Dermis microvascular lymphatic vessel endothelial cell (primary cell): Measurements from ENCODE around the gene AAK1. TPM values are rescaled to one million over a fixed set of nuclear protein-coding genes. Genes with fewer than 3 reads are reported as not detected.
"Not testable (repeated sequence)": the region's sequence is repeated elsewhere in the genome, so short reads cannot be mapped to it uniquely, and the experiment has no call there.

ENCODE experiments used
- DNase-seq, 2 donors: peaks; one replicate each; pipeline versions ENCODE4 v3.0.0 to v3.0.0-alpha.2; 2010; ENCODE audit warnings: low read depth in 2 of 2
- total RNA-seq: library from RNA; depleted of rRNA; stranded (reverse); fragments of >200 nt; gene quantifications from 2 replicates; pipeline ENCODE4 v1.2.1, GENCODE V29; 2014

The AAK1 gene
- total RNA-seq, 1 donor from 2014 or later, result 16.6 TPM

DNA sequence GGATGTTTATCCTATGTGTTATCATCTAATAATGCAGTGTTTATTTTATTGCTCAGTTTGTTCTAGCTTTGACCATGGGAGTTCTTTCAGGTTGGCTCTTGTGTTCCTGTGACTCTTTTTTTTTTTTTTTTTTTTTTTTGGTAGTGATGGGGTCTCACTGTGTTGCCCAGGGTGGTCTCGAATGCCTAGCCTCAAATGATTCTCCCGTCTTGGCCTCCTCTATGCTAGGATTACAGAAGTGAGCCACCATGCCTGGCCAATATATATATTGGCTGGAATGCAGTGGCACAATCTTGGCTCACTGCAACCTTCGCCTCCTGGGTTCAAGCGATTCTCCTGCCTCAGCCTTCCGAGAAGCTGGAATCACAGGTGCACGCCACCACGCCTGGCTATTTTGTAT, 187.4 kb downstream of the AAK1 start:
- no peak for DNase-seq

DNA sequence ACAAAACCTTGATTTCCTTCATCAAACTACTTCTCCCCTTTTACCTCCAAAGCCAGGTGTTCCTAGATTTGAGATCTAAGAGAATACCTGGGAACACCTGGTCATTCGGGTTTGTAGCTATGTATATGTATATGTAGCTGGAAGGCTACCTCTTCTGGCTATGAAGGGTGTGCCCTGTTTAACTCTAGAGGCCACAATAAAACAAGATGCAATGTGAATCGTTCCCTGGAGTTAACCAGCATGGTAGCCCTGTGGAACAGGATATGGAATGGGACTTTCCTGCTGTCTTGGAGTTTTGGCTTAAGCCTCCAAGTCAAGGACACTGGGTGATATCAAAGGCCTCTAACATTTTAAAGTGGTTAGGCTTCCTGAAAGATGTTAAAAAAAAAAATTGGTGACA, 188.6 kb downstream of the AAK1 start:
- DNase-seq, result no peak

DNA sequence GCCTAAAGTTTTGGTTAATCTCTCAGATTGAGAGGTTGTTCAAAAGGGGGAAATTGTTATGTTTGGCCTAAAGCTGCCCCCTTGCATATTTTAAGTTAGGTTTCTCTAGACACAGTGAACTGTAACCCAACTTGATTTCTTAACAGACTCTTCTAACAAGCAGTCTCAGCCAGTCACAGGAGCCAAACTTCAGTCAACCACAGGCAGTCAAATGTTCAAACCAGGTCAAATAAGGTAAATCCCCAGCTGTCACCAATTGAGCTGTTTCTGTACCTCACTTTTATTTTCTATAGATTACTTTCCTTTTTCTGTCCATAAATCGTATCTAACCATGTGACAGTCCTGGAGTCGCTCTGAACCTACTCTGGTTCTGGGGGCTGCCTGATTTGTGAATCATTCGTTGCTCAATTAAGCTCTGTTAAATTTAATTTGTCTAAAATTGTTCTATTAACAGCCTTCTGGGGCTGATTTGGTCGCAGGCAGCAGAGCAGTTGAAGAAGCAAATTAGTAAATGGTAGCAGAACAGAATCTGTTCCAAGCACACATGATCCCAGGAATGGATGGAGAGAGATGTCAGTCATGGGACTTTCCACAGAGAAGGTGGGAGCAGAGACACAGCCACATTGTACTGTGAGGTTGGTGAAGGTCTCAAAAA, 189.9 kb downstream of the AAK1 start:
- DNase-seq, result no peak

DNA sequence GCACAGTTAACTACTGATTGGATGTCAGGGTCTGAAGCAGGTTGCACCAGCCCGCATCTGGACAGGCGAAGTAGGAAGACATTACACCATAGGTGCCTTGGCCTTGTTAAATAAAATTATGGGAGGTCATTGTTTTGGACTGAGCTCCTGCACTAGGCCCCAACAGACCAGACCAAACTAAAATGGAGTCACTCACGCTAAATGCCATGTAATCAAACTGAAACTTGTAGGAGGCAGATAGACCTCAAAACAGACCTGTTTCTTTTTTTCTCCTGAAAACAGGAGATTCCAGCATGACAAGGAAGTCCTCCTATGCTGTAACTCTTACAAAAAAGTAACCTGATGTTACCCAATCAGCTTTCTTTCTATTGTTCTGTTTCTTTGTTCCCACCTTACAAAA, 190.9 kb downstream of the AAK1 start:
- DNase-seq, result no peak

DNA sequence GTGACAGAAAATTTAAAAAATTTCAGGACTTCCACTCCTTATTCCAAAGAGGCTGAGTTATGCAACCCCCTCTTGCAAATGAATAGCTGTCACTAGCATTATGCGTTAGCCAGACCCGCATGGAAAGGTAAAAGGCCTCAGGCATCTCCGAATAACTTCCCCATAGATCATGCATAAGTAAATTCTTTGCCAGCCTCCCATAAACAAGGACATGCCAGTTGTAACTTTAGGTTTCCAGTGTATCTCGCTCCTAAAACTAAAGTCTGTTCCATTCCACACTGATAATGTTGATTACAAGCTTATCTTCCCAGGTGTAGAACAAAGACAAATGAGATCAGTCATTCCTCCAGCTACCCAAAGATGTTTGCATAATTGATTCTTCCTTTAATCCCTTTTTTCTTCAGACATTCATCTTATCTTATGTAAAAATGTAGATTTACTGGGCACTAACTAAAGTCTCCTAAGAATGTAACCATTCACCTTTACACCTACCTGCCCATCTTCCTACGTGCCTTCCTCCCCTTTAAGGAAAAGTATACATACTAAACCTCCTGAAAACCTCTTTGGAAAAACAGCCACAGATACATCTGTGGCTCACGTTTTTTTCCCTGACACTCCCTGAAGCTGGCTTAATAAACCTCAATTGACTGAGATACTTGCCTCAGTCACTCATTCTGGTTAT, 192.7 kb downstream of the AAK1 start:
- DNase-seq, result no peak

DNA sequence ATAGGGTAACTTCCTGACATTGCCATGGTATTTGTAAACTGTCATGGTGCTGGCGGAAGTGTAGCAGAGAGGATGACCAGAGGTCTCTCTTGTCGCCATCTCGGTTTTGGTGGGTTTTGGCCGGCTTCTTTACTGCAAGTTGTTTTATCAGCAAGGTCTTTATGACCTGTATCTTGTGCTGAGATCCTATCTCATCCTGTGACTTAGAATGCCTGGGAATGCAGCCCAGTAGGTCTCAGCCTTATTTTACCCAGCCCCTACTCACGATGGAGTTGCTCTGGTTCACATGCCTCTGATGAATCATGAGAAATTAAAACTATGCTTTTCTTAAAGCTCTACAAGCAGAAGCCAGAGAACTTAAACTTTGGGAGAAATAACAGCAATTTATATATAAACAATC, 193.6 kb downstream of the AAK1 start:
- no peak for DNase-seq

DNA sequence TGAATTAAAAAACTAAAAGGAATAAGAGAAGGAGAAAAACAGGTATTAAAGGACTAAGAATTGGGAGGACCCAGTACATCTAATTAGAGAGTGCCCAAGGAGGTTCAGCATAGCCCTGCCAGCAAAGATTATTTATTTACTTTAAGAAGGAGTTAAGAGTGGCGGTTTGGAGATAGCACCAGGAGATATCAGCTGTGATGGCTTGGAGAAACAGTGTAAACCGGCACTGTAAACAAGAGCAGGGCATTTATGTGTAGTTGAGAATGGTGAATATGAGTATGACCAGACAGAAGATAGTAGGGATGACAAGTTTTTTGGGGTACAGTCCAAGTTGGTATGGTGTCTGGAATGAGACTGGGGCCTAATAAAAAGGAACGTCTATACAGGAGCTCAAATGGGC, 199.9 kb downstream of the AAK1 start:
- DNase-seq, result not testable (repeated sequence)

DNA sequence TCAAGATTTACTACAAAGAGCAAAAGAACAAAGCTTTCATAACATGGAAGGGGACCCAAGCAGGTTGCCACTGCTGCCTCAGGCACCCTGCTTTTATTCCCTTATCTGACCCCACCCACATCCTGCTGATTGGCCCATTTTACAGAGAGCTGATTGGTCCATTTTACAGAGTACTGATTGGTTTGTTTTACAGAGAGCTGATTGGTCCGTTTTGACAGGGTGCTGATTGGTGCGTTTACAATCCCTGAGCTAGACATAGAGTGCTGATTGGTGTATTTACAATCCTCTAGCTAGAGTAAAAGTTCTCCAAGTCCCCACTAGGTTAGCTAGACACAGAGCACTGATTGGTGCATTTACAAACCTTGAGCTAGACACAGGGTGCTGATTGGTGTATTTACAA, 204.0 kb downstream of the AAK1 start:
- not testable (repeated sequence) for DNase-seq

DNA sequence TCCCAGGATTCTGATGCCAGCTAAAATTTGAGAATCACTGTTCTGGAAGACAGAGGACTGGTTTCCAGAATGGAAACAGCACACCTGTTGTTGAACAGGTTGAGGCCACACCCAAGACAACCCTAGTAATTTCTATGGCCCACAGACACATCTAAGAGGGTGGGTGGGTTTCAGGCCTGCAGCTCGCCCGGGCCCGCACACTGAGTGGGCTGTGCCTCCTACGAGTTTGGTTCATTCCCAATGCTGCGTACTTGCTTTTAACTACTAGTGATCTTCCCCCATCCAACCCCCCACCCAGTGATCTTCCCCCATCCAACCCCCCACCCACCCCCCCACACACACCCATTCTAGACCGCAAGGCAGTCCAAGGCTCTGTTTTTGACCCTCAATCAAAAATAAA, 205.0 kb downstream of the AAK1 start:
- DNase-seq, result no peak

DNA sequence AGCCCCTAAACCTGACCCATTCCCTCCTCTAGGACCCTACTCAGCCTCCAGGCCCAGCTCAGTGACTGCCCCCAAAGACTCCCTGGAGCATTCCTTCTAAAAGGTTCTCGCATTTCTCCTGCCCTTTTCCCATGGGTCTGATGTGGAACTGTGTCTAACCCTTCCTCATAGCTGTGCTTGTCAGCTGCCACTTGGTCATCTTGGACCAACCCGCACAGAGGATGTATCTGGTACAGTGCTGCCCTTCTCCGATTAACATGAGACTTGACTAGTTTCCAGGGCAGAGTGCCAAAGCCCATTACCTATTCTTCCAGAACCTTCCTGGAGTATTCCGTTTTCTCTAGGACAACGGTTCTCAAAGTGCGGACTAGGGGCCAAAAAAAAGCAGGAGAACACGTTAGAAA, 205.8 kb downstream of the AAK1 start:
- peak; percentile 6 to 56 for DNase-seq

DNA sequence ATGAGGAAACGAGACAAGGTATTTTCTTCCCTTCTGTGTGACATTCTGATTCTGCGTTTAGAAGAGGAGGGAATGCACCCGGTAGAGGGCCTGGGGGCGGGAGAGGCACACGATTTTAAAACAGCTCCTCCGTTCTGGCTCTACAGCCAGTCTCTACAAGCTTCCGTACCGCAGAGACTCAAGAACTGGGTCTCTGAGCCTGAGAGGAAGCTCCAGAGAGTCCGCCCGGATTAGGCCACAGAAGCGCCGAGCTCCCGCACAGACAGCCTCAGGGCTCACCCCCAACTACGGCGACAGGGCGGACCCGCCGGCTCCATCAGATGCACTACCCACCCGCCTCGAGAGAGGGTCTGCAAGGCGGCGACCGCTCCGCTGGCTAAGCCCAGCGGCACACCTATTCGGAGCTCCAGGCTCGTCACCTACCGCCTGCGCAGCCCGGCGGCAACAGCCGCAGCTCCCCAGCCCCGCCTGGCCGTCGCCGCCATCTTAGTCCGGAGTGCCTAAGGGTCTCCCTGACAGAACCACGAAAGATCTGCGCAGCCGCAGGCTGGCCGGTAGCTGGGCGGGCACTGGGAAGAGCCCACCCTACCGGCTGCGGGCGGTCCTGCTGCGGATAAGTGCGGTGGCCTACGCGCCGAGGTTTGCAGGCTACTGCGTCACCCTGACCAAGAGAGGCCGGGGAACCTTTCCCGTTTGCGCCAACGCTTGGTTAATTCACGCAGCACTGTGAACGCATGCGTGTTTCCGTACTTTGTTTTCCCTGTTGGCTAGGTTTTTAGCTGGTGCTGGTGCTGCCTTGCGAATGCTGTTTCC, 206.4 kb downstream of the AAK1 start, which contains the start of gene NFU1:
Gene NFU1 (minus strand): TSS at position 498 of the 813 bp plus-strand sequence. CDS start 13 bp downstream, at position 485.
- peak; percentile 92 to 97 for DNase-seq

DNA sequence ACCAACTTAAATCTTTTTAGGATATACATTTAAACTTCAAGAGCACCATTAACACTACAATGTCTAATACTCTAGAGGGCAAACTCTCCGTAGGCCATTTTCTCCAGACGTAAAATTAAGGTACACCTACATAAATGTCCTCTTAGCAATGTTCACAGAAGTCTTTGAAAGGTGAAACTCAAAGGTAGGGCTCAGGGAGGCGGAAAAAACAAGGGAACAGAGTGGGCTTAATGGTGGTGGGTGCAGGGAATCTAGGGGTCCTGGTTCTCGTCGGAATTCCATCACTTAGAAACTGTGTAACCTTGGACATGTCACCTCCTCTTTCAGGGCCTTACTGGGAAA, 207.0 kb downstream of the AAK1 start:
- no peak for DNase-seq

DNA sequence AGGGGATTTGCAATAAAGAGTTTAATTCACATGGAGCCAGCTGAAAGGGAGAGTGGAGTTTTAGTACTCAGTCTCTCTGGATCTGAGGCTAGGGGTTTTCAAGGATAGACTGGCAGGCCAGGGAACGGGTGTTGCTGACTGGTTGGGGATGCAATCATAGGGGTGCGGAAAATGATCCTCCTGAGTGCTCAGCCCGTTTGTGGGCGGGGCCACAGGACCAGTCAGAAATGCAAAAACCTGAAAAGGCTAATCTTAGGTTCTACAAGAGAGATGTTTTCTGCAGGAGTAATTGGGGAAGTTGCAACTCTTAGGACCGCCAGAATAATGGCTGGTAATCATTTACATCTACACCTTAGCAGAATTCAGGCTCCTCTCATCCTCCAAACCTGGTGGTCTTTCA, 208.8 kb downstream of the AAK1 start:
- no peak for DNase-seq

DNA sequence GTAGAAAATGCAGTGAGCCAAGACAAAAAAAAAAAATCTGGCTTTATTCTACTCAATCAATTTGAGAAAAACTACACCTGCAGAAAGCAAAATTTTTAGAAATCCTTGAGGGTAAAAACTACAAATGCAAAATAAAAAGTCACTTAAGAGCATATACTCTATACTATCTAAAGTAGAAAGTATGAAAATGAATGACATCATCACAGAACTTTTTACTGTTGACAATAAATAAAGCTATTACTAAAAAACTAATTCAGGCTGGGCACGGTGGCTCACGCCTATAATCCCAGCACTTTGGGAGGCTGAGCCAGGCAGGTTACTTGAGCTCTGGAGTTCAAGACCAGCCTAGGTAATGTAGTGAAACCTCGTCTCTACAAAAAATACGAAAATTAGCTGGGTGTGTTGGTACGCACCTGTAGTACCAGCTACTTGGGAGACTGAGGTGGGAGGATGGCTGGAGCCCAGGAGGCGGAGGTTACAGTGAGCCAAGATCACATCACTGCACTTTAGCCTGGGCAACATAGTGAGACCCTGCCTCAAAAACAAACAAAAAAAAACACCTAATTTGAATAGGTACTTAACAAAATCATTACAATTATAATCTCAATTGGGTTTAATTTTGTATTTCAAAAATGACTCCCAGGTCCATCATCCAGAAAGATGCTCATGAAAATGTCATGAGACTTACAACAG, 213.9 kb downstream of the AAK1 start:
- DNase-seq, result no peak

DNA sequence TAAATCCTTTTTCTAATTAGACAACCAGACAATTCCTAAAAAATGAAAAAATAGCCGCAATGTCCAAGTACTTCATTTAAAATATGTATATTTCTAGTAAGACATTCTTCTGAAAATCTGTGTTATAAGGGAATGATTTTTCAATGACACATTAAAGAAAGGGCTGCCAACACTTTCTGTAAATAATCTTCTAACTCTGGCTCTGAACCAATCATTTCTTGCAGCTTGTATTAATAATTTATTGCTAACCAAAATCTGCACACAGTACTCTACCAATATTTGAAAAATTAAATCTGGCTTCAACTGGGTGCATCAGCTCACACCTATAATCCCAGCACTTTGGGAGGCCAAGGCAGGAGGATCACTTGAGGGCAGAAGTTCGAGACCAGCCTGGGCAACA, 214.6 kb downstream of the AAK1 start:
- DNase-seq, result no peak

DNA sequence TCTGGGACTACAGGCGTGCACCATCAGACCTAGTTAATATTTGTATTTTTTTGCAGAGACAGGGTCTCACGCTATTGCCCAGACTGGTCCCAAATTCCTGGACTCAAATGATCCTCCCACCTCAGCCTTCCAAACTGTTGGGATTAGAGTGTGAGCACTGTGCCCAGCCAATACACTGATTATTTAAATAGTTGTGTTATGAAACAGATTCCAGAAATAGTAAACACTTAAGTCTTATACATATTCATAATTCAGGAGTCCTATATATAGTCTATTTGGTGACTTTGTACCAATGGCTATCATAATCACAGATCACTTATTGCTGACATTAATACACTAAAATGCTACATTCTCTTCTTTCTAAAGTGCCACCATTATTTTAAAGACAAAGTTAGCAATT, 219.1 kb downstream of the AAK1 start:
- DNase-seq, result no peak

DNA sequence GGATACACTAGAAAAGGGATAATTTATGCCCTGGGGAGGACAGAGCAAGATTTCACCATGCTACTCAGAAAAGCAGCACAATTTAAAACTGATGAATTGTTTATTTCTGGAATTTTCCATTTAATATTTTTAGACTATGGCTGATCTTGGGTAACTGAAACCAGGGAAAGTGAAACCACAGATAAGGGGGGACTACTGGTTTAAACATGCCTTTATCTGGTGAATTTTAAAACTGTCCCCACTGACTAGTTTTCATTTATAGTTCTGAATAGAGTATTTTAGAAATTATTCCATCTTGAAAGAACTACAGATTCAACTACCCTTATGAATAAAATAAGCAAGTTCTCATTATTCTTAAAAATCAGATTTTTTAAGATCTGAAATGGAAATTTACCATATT, 221.3 kb downstream of the AAK1 start:
- DNase-seq, result no peak

DNA sequence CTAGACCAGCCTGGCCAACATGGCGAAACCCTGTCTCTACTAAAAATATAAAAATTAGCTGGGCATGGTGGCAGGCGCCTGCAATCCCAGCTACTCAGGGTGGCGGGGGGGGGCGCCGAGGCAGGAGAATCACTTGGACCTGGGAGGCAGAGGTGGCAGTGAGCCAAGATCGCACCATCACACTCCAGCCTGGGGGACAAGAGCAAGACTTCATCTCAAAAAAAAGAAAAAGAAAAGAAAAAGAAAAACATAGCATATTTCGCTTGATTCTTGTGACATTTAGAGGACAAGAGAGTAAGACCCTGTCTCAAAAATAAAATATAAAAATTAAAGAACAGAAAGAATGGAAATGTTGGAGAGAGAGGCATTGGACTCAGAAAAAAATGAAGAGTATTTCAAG, 224.4 kb downstream of the AAK1 start:
- DNase-seq, result not testable (repeated sequence)

DNA sequence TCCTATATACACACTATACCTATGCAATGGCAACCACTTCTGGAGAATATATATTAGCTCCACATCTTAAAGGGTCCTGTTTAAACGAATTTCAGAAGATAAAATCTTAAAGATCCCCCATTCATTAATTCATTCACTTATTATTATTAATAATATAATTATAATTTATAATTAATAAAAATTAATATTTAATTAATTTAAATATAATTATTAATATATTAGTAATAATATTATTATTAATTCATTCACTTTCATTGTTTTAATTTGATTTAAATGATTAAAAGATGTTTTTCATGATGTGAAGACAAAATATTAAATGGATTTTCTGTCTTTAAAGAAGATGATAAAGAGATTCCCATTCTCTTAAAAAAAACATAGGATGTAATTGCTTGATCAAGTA, 227.4 kb downstream of the AAK1 start:
- DNase-seq, result no peak
